Measurements from ENCODE around the gene KDM1A. TPM values are rescaled to one million over a fixed set of nuclear protein-coding genes. Genes with fewer than 3 reads are reported as not detected.

The KDM1A gene
- total RNA-seq, 1 experiment from 2014 or later, result 72.3 TPM

DNA sequence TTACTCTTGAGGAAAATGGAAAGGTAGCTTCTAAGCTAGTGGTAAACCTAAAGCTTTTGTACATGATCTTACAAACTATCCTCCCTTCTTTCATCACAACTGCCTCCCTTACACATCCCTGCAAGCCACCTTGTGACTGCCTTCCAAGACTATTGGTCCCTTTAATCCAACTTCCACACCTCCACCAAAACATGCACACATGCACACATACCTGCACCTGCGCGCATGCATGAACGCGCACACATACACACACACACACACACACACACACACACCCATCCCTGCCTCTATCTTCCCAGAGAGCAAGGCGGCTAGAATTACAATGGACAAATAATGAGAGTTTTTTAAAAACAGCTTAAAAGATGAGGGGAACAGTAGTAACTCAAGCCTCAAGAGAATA lies 91.1 kb downstream of the KDM1A start:
- BruUV-seq (replicated peaks), result no TSS peak
- H3K4me3 Mint-ChIP-seq (ENCODE audit: unreplicated experiment), result no peak overlapping the region
- H3K36me3 Mint-ChIP-seq (ENCODE audit: insufficient read depth, unreplicated experiment), result peaks cover 25% of the 10 kb centered on the region
- CTCF ChIA-PET, result interaction anchor here (0.6 to 3.0 kb wide), 7 partner anchors 11 to 446 kb away, joined by 3 to 16 read pairs (median 3); no protein-coding TSS in a partner anchor
- intact Hi-C loops (cut with micrococcal nuclease), result no loop called here
- no peak for DNase-seq (ENCODE audit: unreplicated experiment)
- peaks cover 20% of the 10 kb centered on the region for H3K4me1 Mint-ChIP-seq (ENCODE audit: insufficient read depth, unreplicated experiment)
- no peak for TF ChIP-seq CTCF (IDR thresholded peaks at IDR 0.05; ENCODE audit: unreplicated experiment)
- POLR2A ChIA-PET, result interaction anchor here (0.7 to 4.0 kb wide), 5 partner anchors 9 to 58 kb away, joined by 3 to 31 read pairs (median 4); partner anchors contain the start of gene LUZP1
- H3K27me3 Mint-ChIP-seq (ENCODE audit: insufficient read depth, unreplicated experiment), result no peaks in the 10 kb centered on the region
- no peak overlapping the region for H3K27ac Mint-ChIP-seq (ENCODE audit: low read depth, unreplicated experiment)
- no peaks in the 10 kb centered on the region for H3K9me3 Mint-ChIP-seq (ENCODE audit: unreplicated experiment)

- intact Hi-C loops (cut with micrococcal nuclease), result no loop called here
- no TSS peak for BruUV-seq (replicated peaks)
- POLR2A ChIA-PET, result interaction anchor here (0.6 to 4.0 kb wide), 6 partner anchors 9 to 448 kb away, joined by 3 to 31 read pairs (median 4); partner anchors contain the start of gene LUZP1
These were observed 92.6 kb downstream of the KDM1A start for GRCh38 chr1:23111600-23112535.

DNA sequence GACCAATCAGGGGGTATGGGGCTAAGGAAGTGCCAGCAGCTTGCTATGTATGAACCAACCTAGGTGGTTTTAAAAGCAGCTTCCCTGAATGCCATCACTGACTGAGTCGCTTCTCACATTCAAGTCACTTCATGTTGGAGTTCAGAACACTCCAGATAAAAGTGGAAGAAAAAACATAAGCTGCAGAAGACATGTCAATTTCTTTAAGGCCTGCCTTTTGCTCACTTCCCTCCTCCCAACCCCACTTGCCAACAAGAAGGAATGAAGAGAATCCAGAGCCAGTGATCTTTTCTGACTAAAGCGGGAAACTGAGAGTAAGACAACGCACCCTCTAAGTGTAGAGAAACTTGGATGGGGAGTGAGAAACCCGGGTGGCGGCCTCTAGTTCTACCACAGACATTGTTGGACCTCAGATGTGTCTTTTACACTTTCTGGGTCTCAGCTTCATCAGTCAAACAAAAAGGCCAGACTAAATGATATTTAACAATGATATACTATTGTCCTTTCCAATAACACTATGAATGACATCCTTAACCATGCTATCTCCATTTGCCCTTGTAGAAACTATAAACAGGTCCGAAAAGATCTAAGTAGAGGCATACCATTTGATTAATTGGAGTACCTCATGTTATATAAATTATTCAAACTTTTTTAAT lies 95.3 kb downstream of the KDM1A start:
- H3K27ac Mint-ChIP-seq (ENCODE audit: low read depth, unreplicated experiment), result peak overlapping the region; percentile 19
- POLR2A ChIA-PET, result interaction anchor here (2.4 to 8.1 kb wide), 2 partner anchors 12 to 14 kb away, joined by 7 to 57 read pairs; no protein-coding TSS in a partner anchor
- H3K27me3 Mint-ChIP-seq (ENCODE audit: insufficient read depth, unreplicated experiment), result no peaks in the 10 kb centered on the region
- no peak for DNase-seq (ENCODE audit: unreplicated experiment)
- BruUV-seq (replicated peaks), result no TSS peak
- peaks cover 30% of the 10 kb centered on the region for H3K4me1 Mint-ChIP-seq (ENCODE audit: insufficient read depth, unreplicated experiment)
- CTCF ChIA-PET, result interaction anchor here (0.8 kb wide), 1 partner anchor 70 kb away, joined by 3 read pairs; no protein-coding TSS in a partner anchor
- H3K4me3 Mint-ChIP-seq (ENCODE audit: unreplicated experiment), result no peak overlapping the region
- no peaks in the 10 kb centered on the region for H3K36me3 Mint-ChIP-seq (ENCODE audit: insufficient read depth, unreplicated experiment)
- TF ChIP-seq CTCF (IDR thresholded peaks at IDR 0.05; ENCODE audit: unreplicated experiment), result no peak
- no peaks in the 10 kb centered on the region for H3K9me3 Mint-ChIP-seq (ENCODE audit: unreplicated experiment)
- intact Hi-C loops (cut with micrococcal nuclease), result no loop called here

More at GRCh38 chr1:23111600-23112535, 92.6 kb downstream of the KDM1A start:
- no peak overlapping the region for H3K4me3 Mint-ChIP-seq (ENCODE audit: unreplicated experiment)
- no peaks in the 10 kb centered on the region for H3K9me3 Mint-ChIP-seq (ENCODE audit: unreplicated experiment)
- H3K27me3 Mint-ChIP-seq (ENCODE audit: insufficient read depth, unreplicated experiment), result no peaks in the 10 kb centered on the region
- no peak for TF ChIP-seq CTCF (IDR thresholded peaks at IDR 0.05; ENCODE audit: unreplicated experiment)
- peaks cover 20% of the 10 kb centered on the region for H3K4me1 Mint-ChIP-seq (ENCODE audit: insufficient read depth, unreplicated experiment)
- DNase-seq (ENCODE audit: unreplicated experiment), result no peak
- peaks cover 14% of the 10 kb centered on the region for H3K36me3 Mint-ChIP-seq (ENCODE audit: insufficient read depth, unreplicated experiment)
- H3K27ac Mint-ChIP-seq (ENCODE audit: low read depth, unreplicated experiment), result peak overlapping the region; percentile 24
- CTCF ChIA-PET, result interaction anchor here (0.6 to 3.0 kb wide), 5 partner anchors 12 to 712 kb away, joined by 3 to 16 read pairs (median 4); no protein-coding TSS in a partner anchor
